T-helper 2 cell treated with Interferon-gamma antibody and Interleukin-4, amounts not matched to agents 5 μg/mL and 100 μg/mL, for 36 hours (primary cell): ENCODE measurements around the gene ACP7.
"Not testable (repeated sequence)": the region's sequence is repeated elsewhere in the genome, so short reads cannot be mapped to it uniquely, and the experiment has no call there.

Experiments used
- DNase-seq: peaks from one replicate; pipeline ENCODE4 v3.0.0; 2021; ENCODE audit warnings: low spot score
- H3K27ac Mint-ChIP-seq: one replicate; pipeline ENCODE4 v1.8.0; 2021; ENCODE audit warnings: mild to moderate bottlenecking, mixed read lengths
- H3K27me3 Mint-ChIP-seq: one replicate; pipeline ENCODE4 v1.8.0; 2021; ENCODE audit warnings: low read depth, mixed read lengths
- H3K36me3 Mint-ChIP-seq: one replicate; pipeline ENCODE4 v1.8.0; 2021; ENCODE audit warnings: low read depth, mixed read lengths
- H3K4me1 Mint-ChIP-seq: one replicate; pipeline ENCODE4 v1.8.0; 2021; ENCODE audit warnings: low read depth, mixed read lengths
- H3K4me3 Mint-ChIP-seq: one replicate; pipeline ENCODE4 v1.8.0; 2022; ENCODE audit warnings: mild to moderate bottlenecking, moderate library complexity, mixed read lengths
- H3K9me3 Mint-ChIP-seq: one replicate; pipeline ENCODE4 v1.8.0; 2021; ENCODE audit warnings: mixed read lengths

ACP7 gene

GRCh38 chr19:39060171-39060570 is 24.0 kb upstream of the ACP7 start:
- H3K27ac Mint-ChIP-seq = no peak overlapping the region
- H3K36me3 Mint-ChIP-seq = no peaks in the 10 kb centered on the region
- peaks cover 6% of the 10 kb centered on the region for H3K4me1 Mint-ChIP-seq
- H3K27me3 Mint-ChIP-seq = peaks cover 6% of the 10 kb centered on the region
- H3K4me3 Mint-ChIP-seq = no peak overlapping the region
- peaks cover 3% of the 10 kb centered on the region for H3K9me3 Mint-ChIP-seq
- no peak for DNase-seq

GRCh38 chr19:39064405-39064804 is 19.8 kb upstream of the ACP7 start:
- H3K4me3 Mint-ChIP-seq = no peak overlapping the region
- no peaks in the 10 kb centered on the region for H3K36me3 Mint-ChIP-seq
- peaks cover 7% of the 10 kb centered on the region for H3K27me3 Mint-ChIP-seq
- H3K4me1 Mint-ChIP-seq = peaks cover 6% of the 10 kb centered on the region
- H3K27ac Mint-ChIP-seq = no peak overlapping the region
- no peak for DNase-seq
- peaks cover 3% of the 10 kb centered on the region for H3K9me3 Mint-ChIP-seq

- Mint-ChIP-seq H3K27ac (no peak overlapping the region), H3K4me1 (peaks cover 6% of the 10 kb centered on the region), H3K36me3 (no peaks in the 10 kb centered on the region), H3K4me3 (no peak overlapping the region), H3K27me3 (peaks cover 3% of the 10 kb centered on the region), H3K9me3 (peaks cover 3% of the 10 kb centered on the region)
- DNase-seq = no peak
These were observed 18.2 kb upstream of the ACP7 start for GRCh38 chr19:39065928-39066327.

- DNase-seq = no peak
- no peaks in the 10 kb centered on the region for H3K36me3 Mint-ChIP-seq
- no peaks in the 10 kb centered on the region for H3K9me3 Mint-ChIP-seq
- no peak overlapping the region for H3K4me3 Mint-ChIP-seq
- peaks cover 2% of the 10 kb centered on the region for H3K27me3 Mint-ChIP-seq
- no peaks in the 10 kb centered on the region for H3K4me1 Mint-ChIP-seq
- no peak overlapping the region for H3K27ac Mint-ChIP-seq
These were observed 17.1 kb upstream of the ACP7 start for GRCh38 chr19:39067104-39067503.

GRCh38 chr19:39068259-39068658 is 15.9 kb upstream of the ACP7 start:
- not testable (repeated sequence) for DNase-seq, H3K27me3 Mint-ChIP-seq, H3K4me1 Mint-ChIP-seq, H3K36me3 Mint-ChIP-seq, H3K9me3 Mint-ChIP-seq, H3K27ac Mint-ChIP-seq, H3K4me3 Mint-ChIP-seq

GRCh38 chr19:39070888-39071287 is 13.3 kb upstream of the ACP7 start:
- Mint-ChIP-seq H3K4me1 (peaks cover 6% of the 10 kb centered on the region), H3K27ac (no peak overlapping the region), H3K9me3 (no peaks in the 10 kb centered on the region), H3K36me3 (no peaks in the 10 kb centered on the region), H3K27me3 (peaks cover 3% of the 10 kb centered on the region), H3K4me3 (no peak overlapping the region)
- no peak for DNase-seq

- Mint-ChIP-seq H3K9me3 (no peaks in the 10 kb centered on the region), H3K4me3 (no peak overlapping the region), H3K27ac (no peak overlapping the region), H3K4me1 (peaks cover 6% of the 10 kb centered on the region), H3K27me3 (peaks cover 7% of the 10 kb centered on the region), H3K36me3 (no peaks in the 10 kb centered on the region)
- DNase-seq = no peak
These were observed 9.9 kb upstream of the ACP7 start for GRCh38 chr19:39074205-39074692.

GRCh38 chr19:39074942-39075341 is 9.2 kb upstream of the ACP7 start:
- Mint-ChIP-seq H3K36me3 (no peaks in the 10 kb centered on the region), H3K4me1 (peaks cover 6% of the 10 kb centered on the region), H3K27ac (no peak overlapping the region), H3K9me3 (no peaks in the 10 kb centered on the region), H3K27me3 (peaks cover 9% of the 10 kb centered on the region), H3K4me3 (no peak overlapping the region)
- DNase-seq = no peak

- Mint-ChIP-seq H3K27ac (no peak overlapping the region), H3K9me3 (no peaks in the 10 kb centered on the region), H3K4me3 (no peak overlapping the region), H3K27me3 (peaks cover 24% of the 10 kb centered on the region), H3K36me3 (no peaks in the 10 kb centered on the region), H3K4me1 (peaks cover 6% of the 10 kb centered on the region)
- no peak for DNase-seq
These were observed 6.8 kb upstream of the ACP7 start for GRCh38 chr19:39077323-39077722.

- Mint-ChIP-seq H3K4me3 (no peak overlapping the region), H3K36me3 (no peaks in the 10 kb centered on the region), H3K27me3 (peaks cover 37% of the 10 kb centered on the region), H3K27ac (no peak overlapping the region), H3K9me3 (no peaks in the 10 kb centered on the region), H3K4me1 (peaks cover 5% of the 10 kb centered on the region)
- DNase-seq = no peak
These were observed 5.5 kb upstream of the ACP7 start for GRCh38 chr19:39078436-39079200.

- H3K27ac Mint-ChIP-seq = no peak overlapping the region
- H3K9me3 Mint-ChIP-seq = no peaks in the 10 kb centered on the region
These were observed 3.7 kb upstream of the ACP7 start for GRCh38 chr19:39080431-39080830.

GRCh38 chr19:39082167-39082566 is 2.0 kb upstream of the ACP7 start:
- peaks cover 52% of the 10 kb centered on the region for H3K27me3 Mint-ChIP-seq
- no peaks in the 10 kb centered on the region for H3K9me3 Mint-ChIP-seq
- H3K36me3 Mint-ChIP-seq = no peaks in the 10 kb centered on the region
- H3K4me1 Mint-ChIP-seq = peaks cover 3% of the 10 kb centered on the region
- no peak overlapping the region for H3K4me3 Mint-ChIP-seq
- H3K27ac Mint-ChIP-seq = no peak overlapping the region
- DNase-seq = no peak

More at GRCh38 chr19:39080431-39080830, 3.7 kb upstream of the ACP7 start:
- Mint-ChIP-seq H3K27me3 (peaks cover 50% of the 10 kb centered on the region), H3K4me1 (peaks cover 3% of the 10 kb centered on the region), H3K36me3 (no peaks in the 10 kb centered on the region), H3K4me3 (no peak overlapping the region)
- no peak for DNase-seq

- H3K4me3 Mint-ChIP-seq = no peak overlapping the region
- DNase-seq = no peak
- H3K9me3 Mint-ChIP-seq = no peaks in the 10 kb centered on the region
- H3K36me3 Mint-ChIP-seq = no peaks in the 10 kb centered on the region
- peaks cover 52% of the 10 kb centered on the region for H3K27me3 Mint-ChIP-seq
- peaks cover 3% of the 10 kb centered on the region for H3K4me1 Mint-ChIP-seq
- H3K27ac Mint-ChIP-seq = no peak overlapping the region
These were observed 1.2 kb upstream of the ACP7 start for GRCh38 chr19:39082745-39083598.

- peak overlapping the region; percentile 40 for H3K4me3 Mint-ChIP-seq
- no peaks in the 10 kb centered on the region for H3K36me3 Mint-ChIP-seq
- H3K27ac Mint-ChIP-seq = no peak overlapping the region
- H3K27me3 Mint-ChIP-seq = peaks cover 52% of the 10 kb centered on the region
- peaks cover 3% of the 10 kb centered on the region for H3K4me1 Mint-ChIP-seq
- DNase-seq = no peak
- no peaks in the 10 kb centered on the region for H3K9me3 Mint-ChIP-seq
These were observed 577 bp upstream of the ACP7 start for GRCh38 chr19:39083599-39083982.
